ENCODE results near the gene LPAR3. TPM values are rescaled to one million over a fixed set of nuclear protein-coding genes. Genes with fewer than 3 reads are reported as not detected.
A peak's percentile ranks its signal among the peaks of the same experiment; 100 is the strongest.

LPAR3 gene
- total and polyA plus RNA-seq, 2 of the 4 experiments (the other 2 are of a cell fraction) = 0.09 to 0.18 TPM

DNA sequence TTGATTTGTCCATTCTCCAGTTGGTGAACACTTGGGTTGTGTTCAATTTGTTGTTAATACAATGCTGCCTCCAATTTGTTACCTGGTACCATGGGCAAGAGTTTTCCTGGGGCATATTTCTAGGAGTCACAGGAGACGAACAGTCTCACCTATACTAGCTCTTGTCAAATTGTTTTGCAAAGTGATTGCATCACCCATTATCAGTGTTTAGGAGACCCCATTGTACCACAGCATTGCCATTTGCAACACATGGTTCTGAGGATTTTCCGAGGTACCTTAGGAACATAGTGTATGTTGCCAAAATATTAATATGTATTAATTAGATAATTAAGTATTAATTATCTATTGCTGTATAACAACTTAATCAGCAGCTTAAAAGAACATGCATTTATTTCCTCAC, 97.8 kb downstream of the LPAR3 start:
- H4K5ac ChIP-seq (ENCODE audit: low read depth, low read length) = no peak overlapping the region
- no peak overlapping the region for H3K4me2 ChIP-seq (ENCODE audit: low read depth, low read length)
- no peak overlapping the region for H3K4ac ChIP-seq (ENCODE audit: low read depth, low read length)
- no TSS peak for BruUV-seq (replicated peaks)
- no peak overlapping the region for H3K4me3 ChIP-seq (ENCODE audit: insufficient read depth, low read depth, low read length)
- no peak overlapping the region for H2AFZ ChIP-seq (replicated peaks; ENCODE audit: low read length, poor library complexity)
- peaks cover 21% of the 10 kb centered on the region for H3K27me3 ChIP-seq (ENCODE audit: control insufficient read depth, insufficient read depth, low read length)
- DNase-seq = no peak
- no peak overlapping the region for H3K56ac ChIP-seq (ENCODE audit: extremely low read depth, insufficient read depth, low read length)
- in situ Hi-C loops (cut with MboI; ENCODE audit: low sequenced_read_pairs) = no loop called here
- H3K9me1 ChIP-seq (ENCODE audit: insufficient read depth, low read length) = no peaks in the 10 kb centered on the region
- ChIA-PET CTCF (interaction anchor here (0.9 kb wide), 1 partner anchor 150 kb away, joined by 3 read pairs; no protein-coding TSS in a partner anchor), POLR2A (ENCODE audit: unreplicated experiment) (no interaction called here)
- no peak overlapping the region for H3K18ac ChIP-seq (ENCODE audit: low read depth, low read length)
- dilution Hi-C loops (cut with HindIII; ENCODE audit: low sequenced_read_pairs, unreplicated experiment) = no loop called here
- H4K8ac ChIP-seq (ENCODE audit: low read depth in 2 of 2, low read length in 2 of 2) = no peak overlapping the region
- H3K27ac ChIP-seq (ENCODE audit: insufficient read depth, low read length) = no peak overlapping the region
- H4K91ac ChIP-seq (ENCODE audit: insufficient read depth, low read depth, low read length) = no peak overlapping the region
- H2AK9ac ChIP-seq (replicated peaks; ENCODE audit: low read depth, low read length, poor library complexity) = no peak overlapping the region
- intact Hi-C loops (cut with micrococcal nuclease) = no loop called here
- no peak overlapping the region for H2BK15ac ChIP-seq (ENCODE audit: low read depth, low read length)
- no peak for ATAC-seq (ENCODE audit: low read depth)
- H3K4me1 ChIP-seq (ENCODE audit: control insufficient read depth, insufficient read depth, low read length) = no peaks in the 10 kb centered on the region
- H2BK120ac ChIP-seq (ENCODE audit: low read depth, low read length) = no peak overlapping the region
- no peak overlapping the region for H3K23ac ChIP-seq (ENCODE audit: low read depth, low read length)
- H2BK20ac ChIP-seq (ENCODE audit: low read depth, low read length) = no peak overlapping the region
- no peaks in the 10 kb centered on the region for H3K36me3 ChIP-seq (ENCODE audit: control insufficient read depth, insufficient read depth, low read length)
- H2BK5ac ChIP-seq (ENCODE audit: low read depth, low read length, poor library complexity, severe bottlenecking) = no peak overlapping the region
- H4K20me1 ChIP-seq (ENCODE audit: insufficient read depth, low read length) = no peaks in the 10 kb centered on the region
- H3K9me3 ChIP-seq (ENCODE audit: control insufficient read depth, insufficient read depth, low read length) = peaks cover 4% of the 10 kb centered on the region; the same call in 1 of the 2 replicates
- H2AK5ac ChIP-seq (ENCODE audit: low read depth, low read length) = no peak overlapping the region
- H3K9ac ChIP-seq (ENCODE audit: low read depth, low read length) = no peak overlapping the region
- H3K79me1 ChIP-seq (ENCODE audit: low read depth in 1 of 2, low read length in 2 of 2) = no peaks in the 10 kb centered on the region
- H3K14ac ChIP-seq (replicated peaks; ENCODE audit: low read depth, low read length) = no peak overlapping the region
- no CpG with 5 or more reads among the region's 2 CpGs for WGBS, 2 experiments (ENCODE audit: extremely low coverage in 2 of 2, insufficient read length in 1 of 2)
- TF ChIP-seq CHD1 (IDR thresholded peaks at IDR 0.05; ENCODE audit: low read depth, low read length) = no peak
- TF ChIP-seq CEBPB (IDR thresholded peaks at IDR 0.05; ENCODE audit: low read depth, low read length) = peak; percentile 48
- TF ChIP-seq, protein P1, sequence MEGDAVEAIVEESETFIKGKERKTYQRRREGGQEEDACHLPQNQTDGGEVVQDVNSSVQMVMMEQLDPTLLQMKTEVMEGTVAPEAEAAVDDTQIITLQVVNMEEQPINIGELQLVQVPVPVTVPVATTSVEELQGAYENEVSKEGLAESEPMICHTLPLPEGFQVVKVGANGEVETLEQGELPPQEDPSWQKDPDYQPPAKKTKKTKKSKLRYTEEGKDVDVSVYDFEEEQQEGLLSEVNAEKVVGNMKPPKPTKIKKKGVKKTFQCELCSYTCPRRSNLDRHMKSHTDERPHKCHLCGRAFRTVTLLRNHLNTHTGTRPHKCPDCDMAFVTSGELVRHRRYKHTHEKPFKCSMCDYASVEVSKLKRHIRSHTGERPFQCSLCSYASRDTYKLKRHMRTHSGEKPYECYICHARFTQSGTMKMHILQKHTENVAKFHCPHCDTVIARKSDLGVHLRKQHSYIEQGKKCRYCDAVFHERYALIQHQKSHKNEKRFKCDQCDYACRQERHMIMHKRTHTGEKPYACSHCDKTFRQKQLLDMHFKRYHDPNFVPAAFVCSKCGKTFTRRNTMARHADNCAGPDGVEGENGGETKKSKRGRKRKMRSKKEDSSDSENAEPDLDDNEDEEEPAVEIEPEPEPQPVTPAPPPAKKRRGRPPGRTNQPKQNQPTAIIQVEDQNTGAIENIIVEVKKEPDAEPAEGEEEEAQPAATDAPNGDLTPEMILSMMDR (conservative IDR thresholded peaks at IDR 0.05; ENCODE audit: low read depth, low read length) = no peak

Data from IMR-90 (cell line).